Measurements from ENCODE around the gene KBTBD13. TPM values are rescaled to one million over a fixed set of nuclear protein-coding genes. Genes with fewer than 3 reads are reported as not detected.
"Not testable (repeated sequence)": the region's sequence is repeated elsewhere in the genome, so short reads cannot be mapped to it uniquely, and the experiment has no call there.

Gene KBTBD13
- total RNA-seq, 4 donors from 2014 or later, result 0.38 TPM; not detected in 3

- peak in 1 of 3 donors; percentile 30 for DNase-seq
- no peaks in the 10 kb centered on the region for H3K9me3 ChIP-seq
- TF ChIP-seq POLR2A (IDR thresholded peaks at IDR 0.05), result no peak
- TF ChIP-seq, protein P1, sequence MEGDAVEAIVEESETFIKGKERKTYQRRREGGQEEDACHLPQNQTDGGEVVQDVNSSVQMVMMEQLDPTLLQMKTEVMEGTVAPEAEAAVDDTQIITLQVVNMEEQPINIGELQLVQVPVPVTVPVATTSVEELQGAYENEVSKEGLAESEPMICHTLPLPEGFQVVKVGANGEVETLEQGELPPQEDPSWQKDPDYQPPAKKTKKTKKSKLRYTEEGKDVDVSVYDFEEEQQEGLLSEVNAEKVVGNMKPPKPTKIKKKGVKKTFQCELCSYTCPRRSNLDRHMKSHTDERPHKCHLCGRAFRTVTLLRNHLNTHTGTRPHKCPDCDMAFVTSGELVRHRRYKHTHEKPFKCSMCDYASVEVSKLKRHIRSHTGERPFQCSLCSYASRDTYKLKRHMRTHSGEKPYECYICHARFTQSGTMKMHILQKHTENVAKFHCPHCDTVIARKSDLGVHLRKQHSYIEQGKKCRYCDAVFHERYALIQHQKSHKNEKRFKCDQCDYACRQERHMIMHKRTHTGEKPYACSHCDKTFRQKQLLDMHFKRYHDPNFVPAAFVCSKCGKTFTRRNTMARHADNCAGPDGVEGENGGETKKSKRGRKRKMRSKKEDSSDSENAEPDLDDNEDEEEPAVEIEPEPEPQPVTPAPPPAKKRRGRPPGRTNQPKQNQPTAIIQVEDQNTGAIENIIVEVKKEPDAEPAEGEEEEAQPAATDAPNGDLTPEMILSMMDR (IDR thresholded peaks at IDR 0.05), result no peak
- H3K27me3 ChIP-seq, result no peaks in the 10 kb centered on the region
- H3K27ac ChIP-seq, result no peak overlapping the region
- H3K4me3 ChIP-seq, result no peak overlapping the region
- H3K36me3 ChIP-seq, result peaks cover 0 to 37% (median 0%) of the 10 kb centered on the region in 3 donors
- H3K4me1 ChIP-seq, result peaks cover 0 to 19% (median 0%) of the 10 kb centered on the region in 4 donors
Observed at GRCh38 chr15:65096481-65097385, 20.2 kb downstream of the KBTBD13 start.

DNA sequence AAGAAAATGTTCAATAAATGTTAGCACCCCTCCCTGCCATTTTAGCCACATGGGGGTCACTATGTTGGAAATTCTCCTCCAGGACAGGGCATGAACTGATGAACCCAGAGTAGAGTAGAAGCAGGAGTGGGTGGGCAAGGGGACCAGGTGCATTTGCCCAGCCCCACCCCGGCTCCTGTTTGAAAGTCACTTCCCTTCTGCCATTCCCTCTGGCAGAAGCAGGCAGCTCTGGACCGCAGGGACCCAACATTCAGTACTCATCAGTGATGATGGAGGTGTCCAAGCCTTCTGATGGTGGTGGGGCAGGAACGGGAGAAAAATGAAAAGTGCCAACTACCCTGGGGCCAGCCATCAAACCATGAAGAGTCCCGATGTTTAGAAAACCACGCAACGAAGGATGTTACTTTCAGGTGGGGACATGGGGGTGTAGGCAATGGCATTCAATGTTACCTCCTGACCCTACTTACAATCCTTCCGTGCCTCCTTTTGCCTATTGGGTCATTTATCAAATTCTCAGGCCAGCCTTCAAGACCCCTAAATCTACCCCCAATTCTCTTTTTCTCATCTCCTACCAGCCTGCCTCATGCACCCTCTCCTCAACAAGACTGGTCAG is 21.2 kb downstream of the KBTBD13 start:
- H3K4me1 ChIP-seq, result peaks cover 0 to 19% (median 0%) of the 10 kb centered on the region in 4 donors
- DNase-seq, result peak in 1 of 3 donors; percentile 15
- no peak overlapping the region for H3K4me3 ChIP-seq
- H3K27ac ChIP-seq, result no peak overlapping the region
- H3K27me3 ChIP-seq, result no peaks in the 10 kb centered on the region
- TF ChIP-seq POLR2A (IDR thresholded peaks at IDR 0.05), result no peak
- TF ChIP-seq, protein P1 (IDR thresholded peaks at IDR 0.05), result no peak
- no peaks in the 10 kb centered on the region for H3K9me3 ChIP-seq
- peaks cover 0 to 45% (median 0%) of the 10 kb centered on the region in 3 donors for H3K36me3 ChIP-seq

DNA sequence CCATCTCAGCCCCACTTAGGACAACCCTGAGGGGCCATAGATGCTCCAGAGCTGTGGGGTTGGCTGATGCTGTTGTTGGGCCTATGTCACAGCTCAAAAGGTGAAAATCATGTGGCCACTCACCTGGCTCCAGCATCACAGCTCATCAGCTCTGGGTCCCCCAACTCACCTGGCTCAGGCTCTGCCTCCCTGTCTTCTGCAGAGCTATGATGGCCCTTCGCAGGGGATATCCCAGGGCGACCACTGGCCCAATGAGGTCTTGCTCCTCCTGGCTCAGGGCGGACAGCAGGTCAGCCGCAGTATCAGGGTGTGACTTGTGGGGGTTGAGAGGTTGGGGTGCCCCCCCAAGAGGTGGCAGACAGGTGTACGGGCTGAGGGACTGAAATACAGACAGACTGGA is 22.8 kb downstream of the KBTBD13 start:
- Histone ChIP-seq H3K27ac (no peak overlapping the region), H3K4me1 (peaks cover 0 to 15% (median 0%) of the 10 kb centered on the region in 4 donors), H3K9me3 (no peaks in the 10 kb centered on the region), H3K27me3 (no peaks in the 10 kb centered on the region), H3K4me3 (no peak overlapping the region), H3K36me3 (peaks cover 0 to 46% (median 0%) of the 10 kb centered on the region in 3 donors)
- no peak for TF ChIP-seq POLR2A (IDR thresholded peaks at IDR 0.05)
- TF ChIP-seq, protein P1 (IDR thresholded peaks at IDR 0.05), result no peak
- DNase-seq, result no peak

DNA sequence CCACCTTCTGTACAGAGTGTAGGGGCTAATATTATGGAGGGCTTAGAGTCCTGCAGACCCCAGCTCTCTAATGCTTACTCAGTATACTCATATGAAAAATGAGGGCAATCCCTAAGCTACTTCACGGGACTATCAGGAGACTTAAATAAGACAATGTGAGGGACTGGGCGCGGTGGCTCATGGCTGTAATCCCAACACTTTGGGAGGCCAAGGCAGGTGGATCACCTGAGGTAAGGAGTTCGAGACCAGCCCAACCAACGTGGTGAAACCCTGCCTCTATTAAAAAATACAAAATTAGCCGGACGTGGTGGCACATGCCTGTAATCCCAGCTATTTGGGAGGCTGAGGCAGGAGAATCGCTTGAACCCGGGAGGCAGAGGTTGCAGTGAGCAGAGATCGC is 23.3 kb downstream of the KBTBD13 start:
- not testable (repeated sequence) for DNase-seq, H3K27me3 ChIP-seq, H3K4me1 ChIP-seq, H3K27ac ChIP-seq, H3K4me3 ChIP-seq, H3K9me3 ChIP-seq
- H3K36me3 ChIP-seq, result peaks cover 0 to 50% (median 0%) of the 10 kb centered on the region in 3 donors

GRCh38 chr15:65100442-65100841 is 23.9 kb downstream of the KBTBD13 start:
- Histone ChIP-seq H3K36me3 (peaks cover 0 to 56% (median 0%) of the 10 kb centered on the region in 3 donors), H3K4me3 (no peak overlapping the region), H3K27ac (no peak overlapping the region)

More at GRCh38 chr15:65100442-65100841, 23.9 kb downstream of the KBTBD13 start:
- Histone ChIP-seq H3K4me1 (peaks cover 0 to 3% (median 0%) of the 10 kb centered on the region in 4 donors), H3K9me3 (no peaks in the 10 kb centered on the region), H3K27me3 (no peaks in the 10 kb centered on the region)
- no peak for DNase-seq
- TF ChIP-seq POLR2A (IDR thresholded peaks at IDR 0.05), result no peak
- TF ChIP-seq, protein P1 (IDR thresholded peaks at IDR 0.05), result no peak

Data from Peyer's patch (tissue), 4 donors.